Adrenal gland (tissue), 5 donors: ENCODE measurements around the gene PAMR1.
A peak's percentile ranks its signal among the peaks of the same experiment; 100 is the strongest.

Experiments
- POLR2A ChIP-seq, 2 donors: fragments of 450-650 bp; IDR thresholded peaks; one replicate each; pipeline ENCODE4 v1.6.1; 2017; ENCODE audit warnings: antibody characterized with exemption in 2 of 2, mild to moderate bottlenecking in 2 of 2, moderate library complexity in 1 of 2
- TF ChIP-seq, protein P1 (sequence below), 6 experiments: fragments of 450-650 bp in 4 of 6; fragments of 200-600 bp in 2 of 6; sonication (generic) in 1 of 6; IDR thresholded peaks; 1 replicate in 5 of 6; 2 replicates in 1 of 6; pipeline versions ENCODE4 v1.5.1 to v1.8.0; 2016 to 2021; ENCODE audit warnings: antibody characterized with exemption in 6 of 6, mild to moderate bottlenecking in 2 of 6, moderate library complexity in 1 of 6
- donor health status: DM: no; HTN: no; CAD: no.

DNA sequence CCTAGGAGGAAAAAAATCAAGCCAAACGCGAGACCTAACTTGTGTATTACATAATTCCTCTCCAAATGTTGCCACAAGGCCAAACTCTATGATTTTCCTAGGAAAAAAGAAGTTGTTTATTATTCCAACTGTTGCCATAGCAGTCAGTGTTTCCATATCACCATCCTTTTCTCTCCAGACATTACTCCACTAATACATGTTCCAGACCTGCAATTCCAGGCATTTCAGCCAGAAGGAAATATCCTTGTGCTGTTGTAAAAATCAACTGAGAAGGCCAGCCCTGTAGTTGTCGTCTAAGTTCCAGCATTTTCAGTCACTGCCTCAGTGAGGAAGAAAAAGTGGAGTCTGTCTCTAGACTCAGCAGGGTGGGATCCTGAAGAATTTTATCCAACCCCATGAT lies 33.1 kb upstream of the PAMR1 start:
- TF ChIP-seq, protein P1, sequence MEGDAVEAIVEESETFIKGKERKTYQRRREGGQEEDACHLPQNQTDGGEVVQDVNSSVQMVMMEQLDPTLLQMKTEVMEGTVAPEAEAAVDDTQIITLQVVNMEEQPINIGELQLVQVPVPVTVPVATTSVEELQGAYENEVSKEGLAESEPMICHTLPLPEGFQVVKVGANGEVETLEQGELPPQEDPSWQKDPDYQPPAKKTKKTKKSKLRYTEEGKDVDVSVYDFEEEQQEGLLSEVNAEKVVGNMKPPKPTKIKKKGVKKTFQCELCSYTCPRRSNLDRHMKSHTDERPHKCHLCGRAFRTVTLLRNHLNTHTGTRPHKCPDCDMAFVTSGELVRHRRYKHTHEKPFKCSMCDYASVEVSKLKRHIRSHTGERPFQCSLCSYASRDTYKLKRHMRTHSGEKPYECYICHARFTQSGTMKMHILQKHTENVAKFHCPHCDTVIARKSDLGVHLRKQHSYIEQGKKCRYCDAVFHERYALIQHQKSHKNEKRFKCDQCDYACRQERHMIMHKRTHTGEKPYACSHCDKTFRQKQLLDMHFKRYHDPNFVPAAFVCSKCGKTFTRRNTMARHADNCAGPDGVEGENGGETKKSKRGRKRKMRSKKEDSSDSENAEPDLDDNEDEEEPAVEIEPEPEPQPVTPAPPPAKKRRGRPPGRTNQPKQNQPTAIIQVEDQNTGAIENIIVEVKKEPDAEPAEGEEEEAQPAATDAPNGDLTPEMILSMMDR (IDR thresholded peaks at IDR 0.05), result peak in 1 of 6 experiments; percentile 15
- TF ChIP-seq POLR2A (IDR thresholded peaks at IDR 0.05), result no peak
